Measurements from ENCODE around the gene CHST12.

CHST12 gene

GRCh38 chr7:2431260-2431867 lies 28.0 kb downstream of the CHST12 start:
- no peak overlapping the region for H3K4me3 ChIP-seq
- TF ChIP-seq, protein P1, sequence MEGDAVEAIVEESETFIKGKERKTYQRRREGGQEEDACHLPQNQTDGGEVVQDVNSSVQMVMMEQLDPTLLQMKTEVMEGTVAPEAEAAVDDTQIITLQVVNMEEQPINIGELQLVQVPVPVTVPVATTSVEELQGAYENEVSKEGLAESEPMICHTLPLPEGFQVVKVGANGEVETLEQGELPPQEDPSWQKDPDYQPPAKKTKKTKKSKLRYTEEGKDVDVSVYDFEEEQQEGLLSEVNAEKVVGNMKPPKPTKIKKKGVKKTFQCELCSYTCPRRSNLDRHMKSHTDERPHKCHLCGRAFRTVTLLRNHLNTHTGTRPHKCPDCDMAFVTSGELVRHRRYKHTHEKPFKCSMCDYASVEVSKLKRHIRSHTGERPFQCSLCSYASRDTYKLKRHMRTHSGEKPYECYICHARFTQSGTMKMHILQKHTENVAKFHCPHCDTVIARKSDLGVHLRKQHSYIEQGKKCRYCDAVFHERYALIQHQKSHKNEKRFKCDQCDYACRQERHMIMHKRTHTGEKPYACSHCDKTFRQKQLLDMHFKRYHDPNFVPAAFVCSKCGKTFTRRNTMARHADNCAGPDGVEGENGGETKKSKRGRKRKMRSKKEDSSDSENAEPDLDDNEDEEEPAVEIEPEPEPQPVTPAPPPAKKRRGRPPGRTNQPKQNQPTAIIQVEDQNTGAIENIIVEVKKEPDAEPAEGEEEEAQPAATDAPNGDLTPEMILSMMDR (IDR thresholded peaks at IDR 0.05): peak in 1 of 2 experiments; percentile 14
- no peak for DNase-seq
- H3K4me1 ChIP-seq: no peaks in the 10 kb centered on the region
- intact Hi-C loops (cut with DNase I; ENCODE audit: low total_unique reads): no loop called here
- H3K27me3 ChIP-seq: no peaks in the 10 kb centered on the region
- peaks cover 31 to 41% (median 39%) of the 10 kb centered on the region in 3 donors for H3K36me3 ChIP-seq
- H3K9me3 ChIP-seq: no peaks in the 10 kb centered on the region
- no peak overlapping the region for H3K27ac ChIP-seq

DNA sequence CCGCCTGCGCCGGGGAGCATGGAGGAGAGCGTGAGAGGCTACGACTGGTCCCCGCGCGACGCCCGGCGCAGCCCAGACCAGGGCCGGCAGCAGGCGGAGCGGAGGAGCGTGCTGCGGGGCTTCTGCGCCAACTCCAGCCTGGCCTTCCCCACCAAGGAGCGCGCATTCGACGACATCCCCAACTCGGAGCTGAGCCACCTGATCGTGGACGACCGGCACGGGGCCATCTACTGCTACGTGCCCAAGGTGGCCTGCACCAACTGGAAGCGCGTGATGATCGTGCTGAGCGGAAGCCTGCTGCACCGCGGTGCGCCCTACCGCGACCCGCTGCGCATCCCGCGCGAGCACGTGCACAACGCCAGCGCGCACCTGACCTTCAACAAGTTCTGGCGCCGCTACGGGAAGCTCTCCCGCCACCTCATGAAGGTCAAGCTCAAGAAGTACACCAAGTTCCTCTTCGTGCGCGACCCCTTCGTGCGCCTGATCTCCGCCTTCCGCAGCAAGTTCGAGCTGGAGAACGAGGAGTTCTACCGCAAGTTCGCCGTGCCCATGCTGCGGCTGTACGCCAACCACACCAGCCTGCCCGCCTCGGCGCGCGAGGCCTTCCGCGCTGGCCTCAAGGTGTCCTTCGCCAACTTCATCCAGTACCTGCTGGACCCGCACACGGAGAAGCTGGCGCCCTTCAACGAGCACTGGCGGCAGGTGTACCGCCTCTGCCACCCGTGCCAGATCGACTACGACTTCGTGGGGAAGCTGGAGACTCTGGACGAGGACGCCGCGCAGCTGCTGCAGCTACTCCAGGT lies 29.7 kb downstream of the CHST12 start:
- no peak for DNase-seq
- Histone ChIP-seq H3K4me1 (no peaks in the 10 kb centered on the region), H3K9me3 (no peaks in the 10 kb centered on the region), H3K36me3 (peaks cover 31 to 52% (median 48%) of the 10 kb centered on the region in 3 donors), H3K27me3 (no peaks in the 10 kb centered on the region), H3K4me3 (no peak overlapping the region), H3K27ac (no peak overlapping the region)
- TF ChIP-seq, protein P1 (IDR thresholded peaks at IDR 0.05): no peak
- intact Hi-C loops (cut with DNase I; ENCODE audit: low total_unique reads): no loop called here

GRCh38 chr7:2433713-2434550 lies 30.5 kb downstream of the CHST12 start:
- intact Hi-C loops (cut with DNase I; ENCODE audit: low total_unique reads): no loop called here
- peaks cover 0 to 3% (median 0%) of the 10 kb centered on the region in 4 donors for H3K4me1 ChIP-seq
- H3K27ac ChIP-seq: no peak overlapping the region
- peaks cover 31 to 53% (median 48%) of the 10 kb centered on the region in 3 donors for H3K36me3 ChIP-seq
- no peaks in the 10 kb centered on the region for H3K27me3 ChIP-seq
- H3K4me3 ChIP-seq: no peak overlapping the region
- DNase-seq: no peak
- TF ChIP-seq, protein P1 (IDR thresholded peaks at IDR 0.05): no peak
- H3K9me3 ChIP-seq: no peaks in the 10 kb centered on the region

DNA sequence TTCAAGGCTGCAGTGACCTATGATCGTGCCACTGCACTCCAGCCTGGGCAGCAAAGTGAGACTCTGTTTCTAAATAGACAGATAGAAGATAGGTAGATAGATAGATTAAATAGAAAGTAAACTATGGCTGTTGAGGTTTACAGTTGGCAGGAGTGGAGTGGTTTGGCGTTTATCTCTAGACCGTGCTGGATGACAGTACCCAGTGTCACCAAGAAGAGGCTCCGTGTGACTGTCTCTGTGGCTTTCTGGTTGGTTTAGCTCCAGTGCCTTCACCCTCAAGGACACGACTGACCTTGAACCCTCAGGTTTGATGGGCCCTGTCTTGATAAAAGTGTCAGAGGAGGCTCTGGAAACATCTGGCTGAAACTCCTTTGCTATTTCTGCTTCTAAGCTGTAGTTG lies 31.7 kb downstream of the CHST12 start:
- DNase-seq: no peak
- Histone ChIP-seq H3K27me3 (no peaks in the 10 kb centered on the region), H3K36me3 (peaks cover 28 to 53% (median 48%) of the 10 kb centered on the region in 3 donors), H3K9me3 (no peaks in the 10 kb centered on the region), H3K27ac (no peak overlapping the region), H3K4me3 (no peak overlapping the region), H3K4me1 (peaks cover 0 to 3% (median 0%) of the 10 kb centered on the region in 4 donors)
- intact Hi-C loops (cut with DNase I; ENCODE audit: low total_unique reads): loop anchor here (1.0 kb wide), 1 partner anchor 41 kb away; no protein-coding TSS in a partner anchor
- TF ChIP-seq, protein P1 (IDR thresholded peaks at IDR 0.05): no peak

DNA sequence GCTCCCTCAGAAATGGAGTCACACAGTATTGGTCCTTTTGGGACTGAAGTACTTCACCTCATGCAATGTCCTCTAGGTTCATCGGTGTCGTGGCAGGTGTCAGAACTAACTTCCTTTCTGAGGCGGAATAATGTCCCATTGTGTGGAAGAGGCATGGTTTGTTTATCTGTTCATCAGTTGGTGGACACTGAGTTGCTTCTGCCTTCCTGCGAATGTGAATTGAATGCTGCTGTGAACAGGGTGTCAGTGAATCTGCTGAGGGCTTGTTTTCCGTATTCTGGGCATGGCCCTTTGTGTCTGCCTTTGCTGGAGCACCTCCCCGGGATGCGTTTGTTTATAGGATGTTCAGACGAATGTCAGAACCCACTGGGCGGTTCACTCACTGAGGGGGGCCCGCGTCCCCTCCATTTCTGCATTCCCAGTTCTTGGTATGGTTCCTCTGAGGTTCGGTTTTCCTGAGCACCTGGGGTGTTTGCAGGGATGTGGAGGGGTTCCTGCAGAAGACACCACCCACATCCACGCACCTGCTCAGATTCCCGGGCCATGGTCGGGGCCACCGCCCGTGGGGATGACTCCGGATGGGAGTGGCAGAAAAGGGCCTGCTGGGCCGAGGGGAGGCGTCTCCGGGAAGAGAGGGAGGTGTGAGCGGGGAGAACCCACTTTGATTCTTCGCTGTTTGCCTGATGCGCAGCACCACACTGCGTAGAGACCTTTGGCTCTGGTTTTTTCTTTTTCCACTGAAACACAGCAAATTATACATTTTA lies 33.1 kb downstream of the CHST12 start:
- H3K27me3 ChIP-seq: no peaks in the 10 kb centered on the region
- intact Hi-C loops (cut with DNase I; ENCODE audit: low total_unique reads): no loop called here
- no peak overlapping the region for H3K27ac ChIP-seq

More for the DNA sequence above, 33.1 kb downstream of the CHST12 start:
- Histone ChIP-seq H3K4me3 (no peak overlapping the region), H3K36me3 (peaks cover 28 to 53% (median 48%) of the 10 kb centered on the region in 3 donors), H3K9me3 (no peaks in the 10 kb centered on the region), H3K4me1 (peaks cover 0 to 3% (median 0%) of the 10 kb centered on the region in 4 donors)
- no peak for DNase-seq
- TF ChIP-seq, protein P1 (IDR thresholded peaks at IDR 0.05): no peak

Data from tibial artery (tissue), 4 donors.